SK-N-MC (cell line): ENCODE data around the gene PDE4D.

Experiments
- EZH2 ChIP-seq: fragments of 200-600 bp; sonication (generic); IDR thresholded peaks from one replicate; pipeline ENCODE4 v1.6.1; 2017; ENCODE audit warnings: antibody characterized with exemption
- FOXP2 ChIP-seq: optimal IDR thresholded peaks from 2 replicates; pipeline ENCODE3; 2011; ENCODE audit warnings: mild to moderate bottlenecking, moderate library complexity; ENCODE audit not compliant: insufficient read depth; ENCODE audit errors: extremely low read length, control extremely low read depth
- POLR2AphosphoS5 ChIP-seq: IDR thresholded peaks from 2 replicates; pipeline ENCODE4 v1.6.1; 2012; ENCODE audit warnings: mild to moderate bottlenecking, low read depth, low read length, borderline replicate concordance

- TF ChIP-seq EZH2 (no peak), POLR2AphosphoS5 (no peak), FOXP2 (no peak)
Observed at GRCh38 chr5:59094864-59095263, 798.7 kb downstream of the PDE4D start.
